ENCODE measurements around the gene MED27.

Gene MED27

DNA sequence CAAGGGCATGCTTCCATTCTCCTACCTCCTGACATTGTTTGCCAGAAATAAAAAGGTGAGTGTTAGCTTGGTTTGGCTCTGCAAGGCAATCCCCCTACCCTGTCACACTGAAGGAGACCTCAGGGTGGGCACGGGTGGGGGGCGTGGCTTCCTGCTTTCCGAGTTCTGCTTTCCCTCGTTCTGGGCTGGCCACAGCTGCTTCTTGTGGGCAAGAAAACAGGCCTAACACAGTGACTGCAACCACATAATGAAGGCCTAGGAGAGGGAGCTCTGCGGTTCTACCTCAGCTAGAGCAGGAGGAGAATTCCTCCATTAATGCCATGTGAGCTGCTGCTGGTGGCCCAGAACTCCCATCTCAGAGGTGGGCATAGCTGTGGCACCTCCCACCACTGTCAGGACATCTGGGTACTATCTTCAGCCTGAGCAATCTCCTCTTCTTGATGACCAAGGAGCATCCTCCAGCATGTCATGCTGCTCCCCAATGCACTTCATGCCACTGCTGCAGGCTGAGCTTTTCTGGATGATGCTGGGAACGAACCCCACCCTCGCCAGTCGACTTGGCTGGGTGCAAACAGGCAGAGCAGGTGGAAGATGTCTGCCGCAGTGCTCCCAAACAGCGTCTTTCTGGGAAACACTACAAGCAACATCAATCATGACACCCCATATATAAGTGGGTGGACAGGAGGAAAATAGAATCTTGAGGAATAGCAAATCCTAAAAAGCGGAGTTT lies 200.3 kb downstream of the MED27 start:
- H3K4me3 ChIP-seq (ENCODE audit: low read depth, low read length) = no peak overlapping the region
- TF ChIP-seq, protein P1, sequence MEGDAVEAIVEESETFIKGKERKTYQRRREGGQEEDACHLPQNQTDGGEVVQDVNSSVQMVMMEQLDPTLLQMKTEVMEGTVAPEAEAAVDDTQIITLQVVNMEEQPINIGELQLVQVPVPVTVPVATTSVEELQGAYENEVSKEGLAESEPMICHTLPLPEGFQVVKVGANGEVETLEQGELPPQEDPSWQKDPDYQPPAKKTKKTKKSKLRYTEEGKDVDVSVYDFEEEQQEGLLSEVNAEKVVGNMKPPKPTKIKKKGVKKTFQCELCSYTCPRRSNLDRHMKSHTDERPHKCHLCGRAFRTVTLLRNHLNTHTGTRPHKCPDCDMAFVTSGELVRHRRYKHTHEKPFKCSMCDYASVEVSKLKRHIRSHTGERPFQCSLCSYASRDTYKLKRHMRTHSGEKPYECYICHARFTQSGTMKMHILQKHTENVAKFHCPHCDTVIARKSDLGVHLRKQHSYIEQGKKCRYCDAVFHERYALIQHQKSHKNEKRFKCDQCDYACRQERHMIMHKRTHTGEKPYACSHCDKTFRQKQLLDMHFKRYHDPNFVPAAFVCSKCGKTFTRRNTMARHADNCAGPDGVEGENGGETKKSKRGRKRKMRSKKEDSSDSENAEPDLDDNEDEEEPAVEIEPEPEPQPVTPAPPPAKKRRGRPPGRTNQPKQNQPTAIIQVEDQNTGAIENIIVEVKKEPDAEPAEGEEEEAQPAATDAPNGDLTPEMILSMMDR (IDR thresholded peaks at IDR 0.05; ENCODE audit: low read depth, low read length) = no peak
- in situ Hi-C loops (cut with HindIII; ENCODE audit: low sequenced_read_pairs) = loop anchor here (10.0 kb wide), 1 partner anchor 85 kb away; no protein-coding TSS in a partner anchor
- no peak for DNase-seq (ENCODE audit: low read depth, low spot score)

DNA sequence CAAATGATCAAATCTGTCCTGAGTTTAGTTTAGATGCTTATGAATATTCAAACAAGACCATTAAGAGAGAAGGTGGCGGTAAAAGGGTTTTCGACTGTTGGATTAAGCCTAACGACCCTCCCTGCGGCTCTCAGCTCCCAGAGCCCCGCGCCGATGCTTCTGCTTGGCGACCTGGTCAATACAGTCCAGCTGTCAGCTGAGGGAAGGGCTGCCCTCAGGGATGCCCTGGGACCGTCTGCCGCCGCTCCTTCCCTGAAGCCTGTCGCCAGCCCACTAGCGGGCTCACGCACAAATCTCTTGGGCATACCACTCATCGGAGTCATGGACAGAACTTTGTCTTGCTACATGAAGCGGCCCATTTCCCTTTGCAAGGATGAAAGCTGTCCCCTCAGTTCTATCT lies 203.2 kb downstream of the MED27 start:
- DNase-seq (ENCODE audit: low read depth, low spot score) = no peak
- H3K4me3 ChIP-seq (ENCODE audit: low read depth, low read length) = no peak overlapping the region
- TF ChIP-seq, protein P1 (IDR thresholded peaks at IDR 0.05; ENCODE audit: low read depth, low read length) = no peak
- in situ Hi-C loops (cut with HindIII; ENCODE audit: low sequenced_read_pairs) = loop anchor here (10.0 kb wide), 1 partner anchor 82 kb away; no protein-coding TSS in a partner anchor

DNA sequence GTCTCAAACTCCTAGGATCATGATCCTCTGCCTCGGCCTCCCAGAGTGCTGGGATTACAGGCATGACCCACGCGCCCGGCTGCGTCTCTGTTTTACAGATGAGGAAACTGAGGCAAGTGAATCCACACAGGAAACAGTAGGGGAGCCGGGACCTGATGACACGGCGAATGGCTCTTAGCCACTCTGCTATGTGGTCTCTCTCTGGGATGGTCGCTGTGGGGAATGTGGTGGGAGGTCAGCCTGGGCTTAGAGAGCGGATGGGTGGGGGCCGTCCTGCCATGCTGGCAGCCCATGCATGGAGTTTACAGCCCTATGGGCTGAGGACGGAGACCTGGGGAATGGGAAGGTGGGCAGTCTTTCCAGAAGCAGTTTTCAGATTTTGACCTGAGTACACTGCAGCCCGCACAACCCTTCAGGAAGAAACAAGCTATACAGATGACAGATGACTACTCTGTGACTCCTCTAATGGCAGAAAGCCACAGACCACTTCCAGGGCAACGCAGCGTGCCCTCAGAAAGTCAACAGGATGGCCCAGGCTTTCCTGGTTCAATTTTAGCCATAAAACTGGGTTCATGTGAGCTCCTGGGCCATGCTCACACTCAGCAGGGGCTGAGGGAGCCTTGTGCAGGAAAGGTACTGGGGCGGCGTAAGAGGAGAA lies 203.7 kb downstream of the MED27 start:
- in situ Hi-C loops (cut with HindIII; ENCODE audit: low sequenced_read_pairs) = loop anchor here (10.0 kb wide), 1 partner anchor 81 kb away; no protein-coding TSS in a partner anchor
- TF ChIP-seq, protein P1 (IDR thresholded peaks at IDR 0.05; ENCODE audit: low read depth, low read length) = no peak
- DNase-seq (ENCODE audit: low read depth, low spot score) = peak; percentile 27
- no peak overlapping the region for H3K4me3 ChIP-seq (ENCODE audit: low read depth, low read length)

DNA sequence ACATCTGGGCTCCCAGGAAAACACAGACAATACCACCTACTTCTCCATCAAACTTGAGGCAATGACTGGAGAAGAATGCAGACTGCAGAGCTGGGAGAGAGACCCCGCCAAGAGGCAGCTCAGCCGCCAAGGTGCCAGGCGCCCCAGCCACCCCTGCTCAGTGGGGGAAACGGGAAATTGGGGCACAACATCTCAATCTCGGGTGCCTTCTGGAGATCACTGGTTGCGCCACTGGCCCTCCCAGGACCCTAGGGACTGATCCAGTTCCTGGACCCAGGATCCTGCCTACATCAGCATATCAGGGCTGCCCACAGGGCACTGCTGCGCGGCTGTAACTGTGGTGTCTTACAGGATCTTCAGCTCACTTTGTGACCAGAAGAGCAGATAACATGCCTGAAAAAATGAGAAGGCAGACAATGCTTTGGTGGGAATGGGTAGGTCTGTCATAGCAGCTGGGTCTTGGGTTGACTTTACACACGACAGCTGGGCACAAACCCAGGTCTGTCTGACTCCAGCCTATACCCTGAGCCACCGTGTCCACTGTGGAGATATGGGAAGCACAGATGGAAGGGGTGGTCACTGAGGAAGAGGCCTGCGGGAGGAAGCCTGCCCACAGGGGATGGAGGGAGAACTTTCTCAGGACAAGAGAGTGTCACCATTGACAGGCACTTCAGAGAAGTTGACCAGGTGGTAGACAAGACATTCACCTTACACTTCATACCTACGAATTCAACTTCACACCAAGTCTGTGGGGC lies 204.6 kb downstream of the MED27 start:
- no peak for DNase-seq (ENCODE audit: low read depth, low spot score)
- no peak overlapping the region for H3K4me3 ChIP-seq (ENCODE audit: low read depth, low read length)
- TF ChIP-seq, protein P1 (IDR thresholded peaks at IDR 0.05; ENCODE audit: low read depth, low read length) = no peak
- in situ Hi-C loops (cut with HindIII; ENCODE audit: low sequenced_read_pairs) = loop anchor here (10.0 kb wide), 1 partner anchor 80 kb away; no protein-coding TSS in a partner anchor

DNA sequence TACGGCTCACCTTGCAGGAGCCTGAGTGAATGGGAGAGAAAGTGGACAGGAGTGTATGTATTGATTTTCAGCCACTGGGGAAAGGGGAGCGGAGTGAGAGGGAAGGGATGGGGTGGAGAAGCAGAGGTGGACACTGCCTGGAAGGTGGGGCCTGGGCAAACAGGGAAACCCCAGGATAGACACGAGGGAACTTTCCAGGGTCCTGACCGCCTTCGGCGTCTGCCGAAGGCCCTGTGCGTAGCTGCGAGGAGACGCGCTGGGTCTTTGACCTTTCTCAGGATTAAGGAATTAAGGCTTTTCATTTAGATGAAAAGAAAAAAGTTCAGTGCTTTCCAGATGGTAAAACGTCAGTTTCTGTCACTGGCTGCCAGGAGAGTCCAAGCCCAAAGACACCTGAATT lies 205.2 kb downstream of the MED27 start:
- TF ChIP-seq, protein P1 (IDR thresholded peaks at IDR 0.05; ENCODE audit: low read depth, low read length) = no peak
- in situ Hi-C loops (cut with HindIII; ENCODE audit: low sequenced_read_pairs) = loop anchor here (10.0 kb wide), 1 partner anchor 80 kb away; no protein-coding TSS in a partner anchor
- DNase-seq (ENCODE audit: low read depth, low spot score) = no peak
- H3K4me3 ChIP-seq (ENCODE audit: low read depth, low read length) = no peak overlapping the region

DNA sequence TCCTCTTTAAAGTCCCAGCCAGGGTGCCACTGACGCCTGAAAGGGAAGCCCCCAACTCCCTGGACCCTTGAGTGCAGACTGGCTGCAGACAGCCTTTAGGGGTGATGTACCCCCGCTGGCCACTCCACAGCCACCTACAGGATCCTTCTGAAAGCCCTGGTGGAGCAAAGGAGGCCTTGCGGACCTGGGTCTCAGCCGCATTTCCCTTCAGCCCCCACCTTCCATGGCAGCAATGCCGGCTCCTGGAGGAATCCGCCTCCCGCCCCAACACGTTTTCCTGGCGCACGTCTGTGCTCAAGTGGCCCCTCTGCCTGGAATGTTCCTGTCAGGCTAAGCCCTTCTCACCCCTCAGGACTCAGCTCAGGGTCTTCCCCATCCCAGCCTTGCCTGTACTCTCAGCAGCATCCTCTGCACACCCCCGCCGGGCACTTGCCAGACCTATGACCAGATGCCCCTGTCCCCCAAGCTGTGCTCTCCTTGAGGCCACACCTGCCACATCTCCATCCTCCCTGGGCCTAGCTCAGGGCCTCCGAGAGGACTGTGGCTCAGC lies 205.7 kb downstream of the MED27 start:
- no peak for DNase-seq (ENCODE audit: low read depth, low spot score)
- in situ Hi-C loops (cut with HindIII; ENCODE audit: low sequenced_read_pairs) = loop anchor here (10.0 kb wide), 1 partner anchor 79 kb away; no protein-coding TSS in a partner anchor
- TF ChIP-seq, protein P1 (IDR thresholded peaks at IDR 0.05; ENCODE audit: low read depth, low read length) = no peak
- H3K4me3 ChIP-seq (ENCODE audit: low read depth, low read length) = no peak overlapping the region
